K562 (cell line): ENCODE results near the gene ACTRT3. TPM values are rescaled to one million over a fixed set of nuclear protein-coding genes. Genes with fewer than 3 reads are reported as not detected.
A peak's percentile ranks its signal among the peaks of the same experiment; 100 is the strongest.

Source experiments
- ATAC-seq: fragments of 200-7000 bp; cut with Tn5 transposase; 3 replicates; pipeline ENCODE4 v1.9.1; 2020; ENCODE audit warnings: moderate library complexity
- Bru-seq: library from RNA; stranded (reverse); fragments of 400-500 nt; gene quantifications from one replicate; lab custom pipeline; 2021; lab: Mats Ljungman, UMichigan
- BruChase-seq, 2 experiments: library from RNA; stranded (reverse); fragments of 400-500 nt; gene quantifications; one replicate each; lab custom pipeline; 2021; lab: Mats Ljungman, UMichigan
- BruUV-seq: library from RNA; stranded (reverse); fragments of 400-500 nt; replicated peaks from 2 replicates; lab custom pipeline; 2021; lab: Mats Ljungman, UMichigan
- CTCF ChIA-PET: fragments of 300-600 bp; formaldehyde crosslinking; extraction: SDS; loops from one replicate; lab custom pipeline; 2021; ENCODE audit warnings: low intra/inter-chr PET ratio; lab: Yijun Ruan, JAX
- POLR2A ChIA-PET: fragments of 300-600, 350-650 bp; sonication (Branson Sonifier 250); formaldehyde crosslinking; extraction: SDS; loops from one replicate; lab custom pipeline; 2021; ENCODE audit warnings: antibody characterized with exemption, inconsistent platforms; lab: Yijun Ruan, JAX
- DNase-seq, 4 experiments: peaks; one replicate each; pipeline versions ENCODE4 v3.0.0 to v3.0.0-alpha.2; 2011 to 2018; ENCODE audit warnings: low spot score in 3 of 4, mixed read lengths in 3 of 4; ENCODE audit errors: extremely low read depth in 1 of 4
- FAIRE-seq: peaks from 2 replicates; lab custom pipeline; 2011; peaks lifted over from hg19 to GRCh38; lab: Jason Lieb, UNC
- H2AFZ ChIP-seq: 2 replicates; pipeline ENCODE4 v1.6.0; 2011; ENCODE audit warnings: low read depth, low read length, control low read depth, inconsistent platforms
- H3K27ac ChIP-seq: fragments of 200-600 bp; 3 replicates; pipeline ENCODE4 v1.8.0; 2011; ENCODE audit warnings: low read depth, mild to moderate bottlenecking, control low read depth, inconsistent platforms, low read length, moderate library complexity, mixed read lengths; ENCODE audit errors: extremely low read depth
- H3K27me3 ChIP-seq, 2 experiments: fragments of 300-600 bp in 1 of 2; 2 replicates in 1 of 2; 3 replicates in 1 of 2; pipeline versions ENCODE4 v1.6.0 to v1.8.0; 2011; ENCODE audit warnings: inconsistent platforms in 2 of 2, low read length in 2 of 2, mild to moderate bottlenecking in 1 of 2, mixed read lengths in 1 of 2, moderate library complexity in 1 of 2; ENCODE audit not compliant: control insufficient read depth in 2 of 2, insufficient read depth in 2 of 2
- H3K36me3 ChIP-seq: fragments of 300-600 bp; 3 replicates; pipeline ENCODE4 v1.8.0; 2011; ENCODE audit warnings: mild to moderate bottlenecking, low read length, inconsistent platforms; ENCODE audit not compliant: control insufficient read depth, insufficient read depth
- H3K4me1 ChIP-seq, 2 experiments: fragments of 200-600 bp in 1 of 2; replicated peaks in 1 of 2; 2 replicates in 1 of 2; 3 replicates in 1 of 2; pipeline versions ENCODE4 v1.5.1 to v1.8.0; 2011; ENCODE audit warnings: inconsistent platforms in 2 of 2, low read length in 2 of 2, mild to moderate bottlenecking in 1 of 2, mixed read lengths in 1 of 2, moderate library complexity in 1 of 2; ENCODE audit not compliant: control insufficient read depth in 2 of 2, insufficient read depth in 2 of 2
- H3K4me2 ChIP-seq: 2 replicates; pipeline ENCODE4 v1.6.1; 2011; ENCODE audit warnings: low read length, control low read depth, inconsistent platforms, mixed read lengths; ENCODE audit not compliant: insufficient read depth
- H3K4me3 ChIP-seq: fragments of 200-600 bp; sonication (generic), shearing (Covaris generic); 2 replicates; pipeline ENCODE4 v1.5.1; 2016; ENCODE audit warnings: control low read depth, inconsistent platforms
- H3K79me2 ChIP-seq: fragments of 200-600 bp; 3 replicates; pipeline ENCODE4 v1.8.0; 2011; ENCODE audit warnings: low read length, inconsistent platforms; ENCODE audit not compliant: control insufficient read depth, insufficient read depth
- H3K9ac ChIP-seq, 2 experiments: 2 replicates each; pipeline versions ENCODE4 v1.6.0 to v1.6.1; 2011; ENCODE audit warnings: low read depth in 2 of 2, low read length in 2 of 2, control low read depth in 1 of 2, inconsistent platforms in 1 of 2, mild to moderate bottlenecking in 1 of 2, mixed read lengths in 1 of 2; ENCODE audit not compliant: insufficient read depth in 1 of 2
- H3K9me1 ChIP-seq: one replicate; pipeline ENCODE4 v1.6.0; 2011; ENCODE audit warnings: inconsistent platforms, mild to moderate bottlenecking, low read length, moderate library complexity; ENCODE audit not compliant: control insufficient read depth, insufficient read depth
- H3K9me3 ChIP-seq: replicated peaks from 2 replicates; pipeline ENCODE4 v1.5.1; 2011; ENCODE audit warnings: low read depth, low read length, inconsistent platforms; ENCODE audit not compliant: control insufficient read depth, insufficient read depth
- H4K20me1 ChIP-seq: replicated peaks from 2 replicates; pipeline ENCODE4 v1.6.1; 2011; ENCODE audit warnings: low read length, inconsistent platforms, mixed read lengths; ENCODE audit not compliant: control insufficient read depth, insufficient read depth
- CBX3 ChIP-seq, 2 experiments: IDR thresholded peaks; 1 replicate in 1 of 2; 2 replicates in 1 of 2; pipeline ENCODE4 v1.6.1; 2012; ENCODE audit warnings: inconsistent platforms in 2 of 2, low read length in 2 of 2, borderline replicate concordance in 1 of 2, control low read depth in 1 of 2
- CC2D1A ChIP-seq: fragments of 450-650 bp; IDR thresholded peaks from 2 replicates; pipeline ENCODE4 v1.6.1; 2017; ENCODE audit warnings: mild to moderate bottlenecking
- CHAMP1 ChIP-seq: fragments of 450-650 bp; IDR thresholded peaks from 2 replicates; pipeline ENCODE4 v1.6.1; 2016; ENCODE audit warnings: mild to moderate bottlenecking
- HMG20A ChIP-seq: fragments of 450-650 bp; formaldehyde crosslinking; conservative IDR thresholded peaks from 2 replicates; pipeline ENCODE4 v1.4.0; 2020; ENCODE audit warnings: mild to moderate bottlenecking, mixed read lengths
- KDM4B ChIP-seq, 2 experiments: fragments of 450-650 bp in 1 of 2; sonication (generic) in 1 of 2; IDR thresholded peaks; 2 replicates each; pipeline ENCODE4 v1.6.1; 2016 to 2017; ENCODE audit warnings: borderline replicate concordance in 2 of 2, antibody characterized with exemption in 1 of 2, low read depth in 1 of 2, mild to moderate bottlenecking in 1 of 2
- PATZ1 ChIP-seq: fragments of 250-450 bp; sonication (Bioruptor Pico); IDR thresholded peaks from 2 replicates; pipeline ENCODE4 v1.5.0; 2020; ENCODE audit warnings: mild to moderate bottlenecking, borderline replicate concordance
- POLR2A ChIP-seq: fragments of 450-650 bp; conservative IDR thresholded peaks from 2 replicates; pipeline ENCODE4 v1.6.1; 2016
- PURB ChIP-seq: sonication (generic); formaldehyde crosslinking; IDR thresholded peaks from 2 replicates; pipeline ENCODE4 v1.9.0; 2021; ENCODE audit warnings: low read depth, mild to moderate bottlenecking, missing genetic modification reagents
- TCF7 ChIP-seq: sonication (generic); IDR thresholded peaks from 2 replicates; pipeline ENCODE4 v1.6.1; 2016; ENCODE audit warnings: antibody characterized with exemption, borderline replicate concordance
- ZBTB33 ChIP-seq: sonication (generic); formaldehyde crosslinking; IDR thresholded peaks from 2 replicates; pipeline ENCODE4 v1.8.1; 2023; ENCODE audit warnings: mild to moderate bottlenecking, missing genetic modification reagents
- WGBS: fragments of 100-300 bp; shearing (Covaris generic); methylation state at CpG from one replicate; pipeline ENCODE4 v1.1.6; 2016; ENCODE audit warnings: low coverage, mixed read lengths; ENCODE audit not compliant: insufficient coverage; ENCODE audit errors: missing lambda C conversion rate; 5-methylcytosine and 5-hydroxymethylcytosine counted together
- in situ Hi-C: fragments of 300-500 bp; cut with MboI; formaldehyde crosslinking; loops from 4 replicates; pipeline ENCODE4 v1.15.0; 2018; ENCODE audit warnings: inconsistent platforms, mixed read lengths
- intact Hi-C: fragments of 100-400 bp; cut with micrococcal nuclease; formaldehyde crosslinking; loops from 2 replicates; pipeline ENCODE4 v1.14.2; 2022
- long read RNA-seq, 3 experiments: library from polyadenylated mRNA in 2 of 3; library from RNA in 1 of 3; unstranded in 2 of 3; stranded (forward) in 1 of 3; transcript quantifications; one replicate each; pipeline ENCODE4 v2.0.0, GENCODE V29; 2019 to 2022
- polyA minus RNA-seq, 3 experiments: library from RNA; depleted of rRNA, polyadenylated mRNA; stranded (reverse); fragments of >200 nt; gene quantifications; 2 replicates each; pipeline ENCODE4 v1.2.3, GENCODE V29; 2011
- polyA plus RNA-seq, 8 experiments: library from polyadenylated mRNA; depleted of rRNA in 4 of 8; stranded (reverse) in 5 of 8; unstranded in 3 of 8; fragments of >200 nt; fragmentation: Nextera tagmentation in 2 of 8; fragmentation: Illumina TruSeq in 1 of 8; extraction: Ambion mirVana in 2 of 8; extraction: Trizol in 1 of 8; gene quantifications; 2 replicates each; pipeline versions ENCODE4 v1.2.1 to v1.2.3, GENCODE V29; 2011 to 2014; ENCODE audit warnings: inconsistent platforms in 1 of 8, missing spikeins in 1 of 8
- total RNA-seq, 7 experiments: library from RNA; depleted of rRNA in 6 of 7; stranded (reverse); fragments of >200 nt in 6 of 7; fragmentation: Illumina TruSeq in 2 of 7; extraction: Trizol in 2 of 7; gene quantifications; 2 replicates each; pipeline versions ENCODE4 v1.2.1 to v1.2.3, GENCODE V29; 2011 to 2021; ENCODE audit warnings: low replicate concordance in 1 of 7

Gene ACTRT3
- 0.48 TPM in 1 of 2 replicates, not detected in the other for total RNA-seq (2011; cell fraction: chromatin; rRNA removed; ENCODE audit: low replicate concordance)
- 0.17 and 0.26 TPM in 2 replicates for total RNA-seq (2011; cell fraction: nucleolus; rRNA removed)
- not detected in 2 replicates for total RNA-seq (2011; cell fraction: nucleoplasm; rRNA removed)
- total RNA-seq (2014; rRNA removed), result 0.12 TPM in 1 of 2 replicates, not detected in the other
- 0.11 TPM in 1 of 2 replicates, not detected in the other for total RNA-seq (2014; rRNA removed; fragmentation: Illumina TruSeq; extraction: Trizol)
- total RNA-seq (2015; rRNA removed; fragmentation: Illumina TruSeq; extraction: Trizol), result 0.07 and 0.11 TPM in 2 replicates
- not detected in 2 replicates for total RNA-seq (2021)
- 0.04 and 0.06 TPM in 2 replicates for polyA plus RNA-seq (2011; rRNA removed)
- 0.03 TPM in 1 of 2 replicates, not detected in the other for polyA plus RNA-seq (2011; cell fraction: cytosol; rRNA removed)
- polyA plus RNA-seq (2011; cell fraction: nucleus; rRNA removed), result 0.06 and 0.10 TPM in 2 replicates
- 0.05 TPM in 1 of 2 replicates, not detected in the other for polyA plus RNA-seq (2012)
- polyA plus RNA-seq (2014; fragmentation: Illumina TruSeq; extraction: Trizol), result 0.06 and 0.10 TPM in 2 replicates
- polyA plus RNA-seq (2014; fragmentation: Nextera tagmentation; extraction: Ambion mirVana), result not detected
- not detected in 2 replicates for polyA plus RNA-seq (2014; rRNA removed)
- 0.09 and 0.14 TPM in 2 replicates for polyA minus RNA-seq (2011; rRNA and poly(A)+ RNA removed)
- not detected in 2 replicates for polyA minus RNA-seq (2011; cell fraction: cytosol; rRNA and poly(A)+ RNA removed)
- polyA minus RNA-seq (2011; cell fraction: nucleus; rRNA and poly(A)+ RNA removed), result 0.44 TPM in 1 of 2 replicates, not detected in the other
- percentile 30 among the genes with signal in this experiment for Bru-seq, nascent RNA
- BruChase-seq, experiment 1, labeled RNA remaining after a 2-hour chase, result percentile 24 among the genes with signal in this experiment
- percentile 29 among the genes with signal in this experiment for BruChase-seq, experiment 2, labeled RNA remaining after a 6-hour chase
- long read RNA-seq, experiment 1, result 0 reads
- long read RNA-seq, experiment 2, result 0 reads
- long read RNA-seq, experiment 3, result 0 reads

GRCh38 chr3:169769287-169770181, at the start of gene ACTRT3:
ACTRT3 (minus strand) TSS chr3:169769561; CDS start chr3:169769520, 41 bp downstream.
- ChIA-PET CTCF (no interaction called here), POLR2A (no interaction called here)
- no peak within 1 kb of the TSS for H2AFZ ChIP-seq
- no peaks in the 10 kb centered on the region for H3K27me3 ChIP-seq
- no peaks in the 10 kb centered on the region for H4K20me1 ChIP-seq
- intact Hi-C loops (no loop called here), in situ Hi-C loops (no loop called here)
- no peaks in the 10 kb centered on the region for H3K9me1 ChIP-seq
- FAIRE-seq (no peak), DNase-seq (no peak)
- H3K36me3 ChIP-seq, result peaks cover 6% of the 10 kb centered on the region; the same call in 2 of the 3 replicates
- H3K4me2 ChIP-seq, result no peak within 1 kb of the TSS
- no peak within 1 kb of the TSS for H3K4me3 ChIP-seq
- no peak within 1 kb of the TSS for H3K27ac ChIP-seq
- 97% methylated on average over 16 of the region's 51 CpGs for WGBS
- TF ChIP-seq CC2D1A (0 out of 2 replicates have a peak, but pooled peaks have one; percentile 39), ZBTB33 (CRISPR knock-in tag) (peak; percentile 88), HMG20A (no peak), KDM4B (IDR thresholded peaks at IDR 0.05; ENCODE audit: borderline replicate concordance in 2 of 2, low read depth in 1 of 2) (no peak), PATZ1 (CRISPR knock-in tag) (no peak), CHAMP1 (peak; percentile 82), CBX3 (IDR thresholded peaks at IDR 0.05; ENCODE audit: borderline replicate concordance in 1 of 2, low read length in 2 of 2) (peak in 1 of 2 experiments; percentile 27; a peak in 1 of 3 replicates), PURB (CRISPR knock-in tag) (no peak), POLR2A (no peak), TCF7 (no peak)
- TF ChIP-seq, all 486 proteins: peak for 4
- BruUV-seq, result no TSS peak
- peaks cover 4 to 11% of the 10 kb centered on the region in 2 experiments; a peak in 4 of 5 replicates for H3K4me1 ChIP-seq
- H3K9ac ChIP-seq, result no peak within 1 kb of the TSS
- H3K9me3 ChIP-seq, result peaks cover 4% of the 10 kb centered on the region; the same call in 1 of the 2 replicates
- peaks cover 23% of the 10 kb centered on the region for H3K79me2 ChIP-seq
- ATAC-seq, result no peak
